Measurements from ENCODE around the gene EMILIN2.

The EMILIN2 gene

GRCh38 chr18:2908166-2908945, 61.5 kb downstream of the EMILIN2 start:
- DNase-seq (ENCODE audit: low read depth) = no peak
- no peak overlapping the region for H3K4me3 ChIP-seq (ENCODE audit: low read depth, low read length)
- no peak for TF ChIP-seq MAX (IDR thresholded peaks at IDR 0.05; ENCODE audit: low read depth, low read length)
- TF ChIP-seq POLR2A (IDR thresholded peaks at IDR 0.05; ENCODE audit: extremely low read depth, insufficient read length) = no peak
- TF ChIP-seq CTCF (IDR thresholded peaks at IDR 0.05; ENCODE audit: low read depth, low read length) = no peak
- no peak for TF ChIP-seq MYC (IDR thresholded peaks at IDR 0.05; ENCODE audit: low read depth, low read length)

GRCh38 chr18:2908946-2909335, 62.1 kb downstream of the EMILIN2 start:
- no peak for TF ChIP-seq POLR2A (IDR thresholded peaks at IDR 0.05; ENCODE audit: extremely low read depth, insufficient read length)
- no peak for DNase-seq (ENCODE audit: low read depth)

GRCh38 chr18:2909431-2910140, 62.8 kb downstream of the EMILIN2 start:
- TF ChIP-seq MYC (IDR thresholded peaks at IDR 0.05; ENCODE audit: low read depth, low read length) = no peak
- no peak for TF ChIP-seq CTCF (IDR thresholded peaks at IDR 0.05; ENCODE audit: low read depth, low read length)
- TF ChIP-seq POLR2A (IDR thresholded peaks at IDR 0.05; ENCODE audit: extremely low read depth, insufficient read length) = no peak
- no peak for TF ChIP-seq MAX (IDR thresholded peaks at IDR 0.05; ENCODE audit: low read depth, low read length)
- DNase-seq (ENCODE audit: low read depth) = no peak
- H3K4me3 ChIP-seq (ENCODE audit: low read depth, low read length) = no peak overlapping the region

More at GRCh38 chr18:2908946-2909335, 62.1 kb downstream of the EMILIN2 start:
- no peak overlapping the region for H3K4me3 ChIP-seq (ENCODE audit: low read depth, low read length)

GRCh38 chr18:2910261-2910660, 63.5 kb downstream of the EMILIN2 start:
- TF ChIP-seq MAX (IDR thresholded peaks at IDR 0.05; ENCODE audit: low read depth, low read length) (no peak), CTCF (IDR thresholded peaks at IDR 0.05; ENCODE audit: low read depth, low read length) (no peak), MYC (IDR thresholded peaks at IDR 0.05; ENCODE audit: low read depth, low read length) (no peak), POLR2A (IDR thresholded peaks at IDR 0.05; ENCODE audit: extremely low read depth, insufficient read length) (no peak)
- DNase-seq (ENCODE audit: low read depth) = no peak
- no peak overlapping the region for H3K4me3 ChIP-seq (ENCODE audit: low read depth, low read length)

GRCh38 chr18:2910751-2911425, 64.1 kb downstream of the EMILIN2 start:
- DNase-seq (ENCODE audit: low read depth) = no peak
- no peak overlapping the region for H3K4me3 ChIP-seq (ENCODE audit: low read depth, low read length)
- TF ChIP-seq MAX (IDR thresholded peaks at IDR 0.05; ENCODE audit: low read depth, low read length) (no peak), MYC (IDR thresholded peaks at IDR 0.05; ENCODE audit: low read depth, low read length) (no peak), CTCF (IDR thresholded peaks at IDR 0.05; ENCODE audit: low read depth, low read length) (no peak), POLR2A (IDR thresholded peaks at IDR 0.05; ENCODE audit: extremely low read depth, insufficient read length) (no peak)

GRCh38 chr18:2911533-2911932, 64.7 kb downstream of the EMILIN2 start:
- H3K4me3 ChIP-seq (ENCODE audit: low read depth, low read length) = no peak overlapping the region
- no peak for TF ChIP-seq POLR2A (IDR thresholded peaks at IDR 0.05; ENCODE audit: extremely low read depth, insufficient read length)
- no peak for TF ChIP-seq CTCF (IDR thresholded peaks at IDR 0.05; ENCODE audit: low read depth, low read length)
- TF ChIP-seq MAX (IDR thresholded peaks at IDR 0.05; ENCODE audit: low read depth, low read length) = no peak
- TF ChIP-seq MYC (IDR thresholded peaks at IDR 0.05; ENCODE audit: low read depth, low read length) = no peak
- DNase-seq (ENCODE audit: low read depth) = no peak
